Nephron (organoid): Measurements from ENCODE around the gene ALDH4A1.

Source experiments
- H3K27ac Mint-ChIP-seq, 3 experiments: 2 replicates each; pipeline ENCODE4 v1.8.0; 2020; ENCODE audit warnings: mixed read lengths in 3 of 3, mild to moderate bottlenecking in 2 of 3, moderate library complexity in 1 of 3
- H3K27me3 Mint-ChIP-seq: 2 replicates; pipeline ENCODE4 v1.8.0; 2021; ENCODE audit warnings: low read depth, mild to moderate bottlenecking, moderate library complexity, mixed read lengths
- H3K36me3 Mint-ChIP-seq: 2 replicates; pipeline ENCODE4 v1.8.0; 2020; ENCODE audit warnings: low read depth, mixed read lengths
- H3K4me1 Mint-ChIP-seq: 2 replicates; pipeline ENCODE4 v1.8.0; 2020; ENCODE audit warnings: mixed read lengths
- H3K4me3 Mint-ChIP-seq, 3 experiments: 2 replicates each; pipeline ENCODE4 v1.8.0; 2020; ENCODE audit warnings: mild to moderate bottlenecking in 3 of 3, mixed read lengths in 3 of 3, moderate library complexity in 2 of 3
- H3K9me3 Mint-ChIP-seq: 2 replicates; pipeline ENCODE4 v1.8.0; 2020; ENCODE audit warnings: mixed read lengths
- TF ChIP-seq, protein P1 (sequence below), 3 experiments: fragments of 200-600 bp; sonication (generic); IDR thresholded peaks; one replicate each; pipeline ENCODE4 v1.5.0; 2021; ENCODE audit warnings: antibody characterized with exemption in 3 of 3; ENCODE audit not compliant: unreplicated experiment in 3 of 3

The ALDH4A1 gene

DNA sequence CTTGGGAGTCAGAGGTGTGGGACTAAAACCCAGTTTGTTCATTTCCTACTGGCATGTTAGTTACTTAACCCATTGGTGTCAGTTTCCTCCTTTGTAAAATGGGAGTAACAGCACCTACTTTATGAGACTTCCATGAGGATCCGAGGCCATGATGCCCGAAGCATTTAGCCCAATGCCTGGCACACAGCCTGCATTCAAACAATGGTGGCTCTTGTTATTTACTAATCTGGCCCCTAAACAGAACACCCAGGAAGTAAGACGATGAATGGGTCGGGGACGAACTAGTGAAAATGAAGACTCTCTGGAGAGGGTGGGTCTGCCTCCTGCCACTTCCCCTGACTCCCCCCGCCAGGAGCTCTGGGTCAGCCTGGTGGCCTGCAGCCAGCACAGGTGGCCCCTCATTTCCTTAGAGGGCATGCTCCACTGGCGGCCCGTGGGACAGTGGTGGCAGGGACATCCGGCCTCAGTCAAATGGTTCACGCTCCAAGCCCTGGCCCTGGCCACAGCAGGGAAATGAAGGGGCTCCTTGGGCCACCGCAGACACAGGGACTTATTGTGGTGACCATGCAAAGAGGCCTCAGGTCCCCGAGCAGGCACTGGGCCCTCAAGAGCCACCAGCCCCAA, 33.4 kb downstream of the ALDH4A1 start:
- no peak overlapping the region for H3K4me3 Mint-ChIP-seq
- H3K27me3 Mint-ChIP-seq = peaks cover 38% of the 10 kb centered on the region
- no peaks in the 10 kb centered on the region for H3K9me3 Mint-ChIP-seq

GRCh38 chr1:18868354-18868753, 34.0 kb downstream of the ALDH4A1 start:
- peaks cover 38% of the 10 kb centered on the region for H3K27me3 Mint-ChIP-seq
- no peak overlapping the region for H3K4me3 Mint-ChIP-seq
- H3K9me3 Mint-ChIP-seq = no peaks in the 10 kb centered on the region
- H3K27ac Mint-ChIP-seq = no peak overlapping the region
- TF ChIP-seq, protein P1, sequence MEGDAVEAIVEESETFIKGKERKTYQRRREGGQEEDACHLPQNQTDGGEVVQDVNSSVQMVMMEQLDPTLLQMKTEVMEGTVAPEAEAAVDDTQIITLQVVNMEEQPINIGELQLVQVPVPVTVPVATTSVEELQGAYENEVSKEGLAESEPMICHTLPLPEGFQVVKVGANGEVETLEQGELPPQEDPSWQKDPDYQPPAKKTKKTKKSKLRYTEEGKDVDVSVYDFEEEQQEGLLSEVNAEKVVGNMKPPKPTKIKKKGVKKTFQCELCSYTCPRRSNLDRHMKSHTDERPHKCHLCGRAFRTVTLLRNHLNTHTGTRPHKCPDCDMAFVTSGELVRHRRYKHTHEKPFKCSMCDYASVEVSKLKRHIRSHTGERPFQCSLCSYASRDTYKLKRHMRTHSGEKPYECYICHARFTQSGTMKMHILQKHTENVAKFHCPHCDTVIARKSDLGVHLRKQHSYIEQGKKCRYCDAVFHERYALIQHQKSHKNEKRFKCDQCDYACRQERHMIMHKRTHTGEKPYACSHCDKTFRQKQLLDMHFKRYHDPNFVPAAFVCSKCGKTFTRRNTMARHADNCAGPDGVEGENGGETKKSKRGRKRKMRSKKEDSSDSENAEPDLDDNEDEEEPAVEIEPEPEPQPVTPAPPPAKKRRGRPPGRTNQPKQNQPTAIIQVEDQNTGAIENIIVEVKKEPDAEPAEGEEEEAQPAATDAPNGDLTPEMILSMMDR (IDR thresholded peaks at IDR 0.05; ENCODE audit: unreplicated experiment in 3 of 3) = no peak
- H3K36me3 Mint-ChIP-seq = no peaks in the 10 kb centered on the region
- H3K4me1 Mint-ChIP-seq = peaks cover 7% of the 10 kb centered on the region

More for the DNA sequence above, 33.4 kb downstream of the ALDH4A1 start:
- H3K36me3 Mint-ChIP-seq = no peaks in the 10 kb centered on the region
- H3K4me1 Mint-ChIP-seq = peaks cover 7% of the 10 kb centered on the region
- H3K27ac Mint-ChIP-seq = no peak overlapping the region
- TF ChIP-seq, protein P1 (IDR thresholded peaks at IDR 0.05; ENCODE audit: unreplicated experiment in 3 of 3) = no peak

- H3K4me3 Mint-ChIP-seq = no peak overlapping the region
- TF ChIP-seq, protein P1 (IDR thresholded peaks at IDR 0.05; ENCODE audit: unreplicated experiment in 3 of 3) = no peak
- no peaks in the 10 kb centered on the region for H3K36me3 Mint-ChIP-seq
- no peaks in the 10 kb centered on the region for H3K9me3 Mint-ChIP-seq
- H3K4me1 Mint-ChIP-seq = peaks cover 7% of the 10 kb centered on the region
- H3K27me3 Mint-ChIP-seq = peaks cover 42% of the 10 kb centered on the region
- H3K27ac Mint-ChIP-seq = no peak overlapping the region
Measured at GRCh38 chr1:18866846-18867245, 35.5 kb downstream of the ALDH4A1 start.

DNA sequence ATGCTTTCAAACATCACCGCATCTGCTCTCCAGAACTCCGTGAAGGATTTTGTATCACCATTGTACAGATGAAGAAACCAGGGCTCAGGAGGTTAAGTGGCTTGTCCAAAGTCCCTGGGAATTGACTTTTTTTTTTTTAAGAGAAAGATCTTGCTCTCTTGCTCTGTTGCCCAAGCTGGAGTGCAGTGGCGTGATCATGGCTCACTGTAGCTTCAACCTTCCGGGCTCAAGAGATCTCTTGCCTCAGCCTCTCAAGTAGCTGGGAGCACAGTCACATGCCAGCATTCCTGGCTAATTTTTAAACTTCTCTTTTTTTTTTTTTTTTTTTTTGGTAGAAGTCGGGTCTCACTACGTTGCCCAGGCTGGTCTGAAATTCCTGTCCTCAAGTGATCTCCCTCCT, 36.0 kb downstream of the ALDH4A1 start:
- Mint-ChIP-seq H3K36me3 (no peaks in the 10 kb centered on the region), H3K27ac (no peak overlapping the region), H3K27me3 (peaks cover 44% of the 10 kb centered on the region), H3K9me3 (no peaks in the 10 kb centered on the region), H3K4me3 (no peak overlapping the region), H3K4me1 (peaks cover 7% of the 10 kb centered on the region)
- TF ChIP-seq, protein P1 (IDR thresholded peaks at IDR 0.05; ENCODE audit: unreplicated experiment in 3 of 3) = no peak

DNA sequence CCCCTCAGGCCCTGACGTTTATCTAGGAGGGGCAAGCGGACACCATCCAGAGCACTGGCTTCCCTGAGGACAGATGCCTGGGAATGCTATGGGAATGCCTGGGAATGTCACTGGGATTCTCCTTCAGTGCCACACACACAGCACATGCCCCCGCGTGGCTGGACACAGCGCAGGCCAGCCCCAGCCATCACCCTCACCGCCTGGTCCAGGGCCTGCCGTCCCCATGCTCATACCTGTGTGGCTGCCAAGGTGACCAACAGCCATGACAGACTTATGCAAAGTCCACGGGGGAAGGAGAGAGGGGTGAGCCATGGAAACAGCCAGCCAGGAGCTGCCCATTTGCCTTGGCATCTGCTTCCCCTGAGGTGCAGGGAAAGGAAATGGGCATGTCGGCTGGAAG, 37.2 kb downstream of the ALDH4A1 start:
- no peaks in the 10 kb centered on the region for H3K36me3 Mint-ChIP-seq
- H3K9me3 Mint-ChIP-seq = no peaks in the 10 kb centered on the region
- H3K4me1 Mint-ChIP-seq = peaks cover 3% of the 10 kb centered on the region
- H3K27ac Mint-ChIP-seq = no peak overlapping the region
- H3K4me3 Mint-ChIP-seq = no peak overlapping the region
- peaks cover 41% of the 10 kb centered on the region for H3K27me3 Mint-ChIP-seq
- TF ChIP-seq, protein P1 (IDR thresholded peaks at IDR 0.05; ENCODE audit: unreplicated experiment in 3 of 3) = no peak

DNA sequence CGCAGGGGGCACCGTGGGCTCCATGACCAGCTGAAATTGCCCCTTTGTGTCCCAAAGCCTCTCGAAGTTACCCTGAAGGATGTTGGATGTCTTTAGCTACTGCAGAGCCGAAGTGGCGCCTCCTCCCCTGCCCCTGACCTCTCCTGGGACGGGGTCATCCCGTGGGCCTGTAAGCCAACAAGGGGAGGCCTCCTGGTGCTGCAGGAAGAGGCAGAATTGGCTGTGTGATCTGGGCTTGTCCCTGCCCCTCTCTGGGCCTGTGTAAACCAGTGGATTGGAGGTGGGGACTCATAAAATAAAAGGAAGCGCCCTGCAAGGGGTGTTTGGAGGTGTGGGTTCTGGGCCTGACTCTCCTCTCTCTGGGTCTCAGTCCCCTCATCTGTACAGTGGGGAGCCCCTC, 40.8 kb downstream of the ALDH4A1 start:
- H3K27ac Mint-ChIP-seq = no peak overlapping the region
- H3K36me3 Mint-ChIP-seq = no peaks in the 10 kb centered on the region
- TF ChIP-seq, protein P1 (IDR thresholded peaks at IDR 0.05; ENCODE audit: unreplicated experiment in 3 of 3) = no peak
- peaks cover 26% of the 10 kb centered on the region for H3K27me3 Mint-ChIP-seq
- no peak overlapping the region for H3K4me3 Mint-ChIP-seq
- H3K9me3 Mint-ChIP-seq = no peaks in the 10 kb centered on the region
- H3K4me1 Mint-ChIP-seq = no peaks in the 10 kb centered on the region
